ENCODE data around the gene ILK. TPM values are rescaled to one million over a fixed set of nuclear protein-coding genes. Genes with fewer than 3 reads are reported as not detected.
A peak's percentile ranks its signal among the peaks of the same experiment; 100 is the strongest.

The ILK gene
- total RNA-seq, 1 donor from 2014 or later, result 167 TPM

- DNase-seq, result no peak
These were observed 34.3 kb downstream of the ILK start for GRCh38 chr11:6637871-6638270.

- no peak for DNase-seq
These were observed 34.9 kb downstream of the ILK start for GRCh38 chr11:6638429-6638828.

GRCh38 chr11:6640036-6640984 lies 36.7 kb downstream of the ILK start:
- no peak for DNase-seq

GRCh38 chr11:6640985-6641701 lies 37.6 kb downstream of the ILK start:
- no peak for DNase-seq

- no peak for DNase-seq
These were observed 39.4 kb downstream of the ILK start for GRCh38 chr11:6642957-6643356.

GRCh38 chr11:6646071-6646470 lies 42.5 kb downstream of the ILK start:
- DNase-seq, result peak; percentile 69

GRCh38 chr11:6646576-6646917 lies 43.0 kb downstream of the ILK start:
- DNase-seq, result peak; percentile 92

- peak; percentile 57 for DNase-seq
These were observed 43.5 kb downstream of the ILK start for GRCh38 chr11:6646918-6647679.

GRCh38 chr11:6647836-6648235 lies 44.3 kb downstream of the ILK start:
- no peak for DNase-seq

GRCh38 chr11:6648501-6648900 lies 44.9 kb downstream of the ILK start:
- DNase-seq, result no peak

- no peak for DNase-seq
These were observed 46.5 kb downstream of the ILK start for GRCh38 chr11:6650104-6650503.

- DNase-seq, result no peak
These were observed 47.4 kb downstream of the ILK start for GRCh38 chr11:6650980-6651379.

GRCh38 chr11:6652182-6652581 lies 48.6 kb downstream of the ILK start:
- DNase-seq, result no peak

- DNase-seq, result no peak
These were observed 49.5 kb downstream of the ILK start for GRCh38 chr11:6653097-6653496.

GRCh38 chr11:6653656-6654055 lies 50.1 kb downstream of the ILK start:
- no peak for DNase-seq

GRCh38 chr11:6654281-6655019 lies 50.9 kb downstream of the ILK start:
- DNase-seq, result no peak

GRCh38 chr11:6655020-6655789 lies 51.6 kb downstream of the ILK start:
- peak; percentile 48 for DNase-seq

GRCh38 chr11:6655790-6656583 lies 52.4 kb downstream of the ILK start, which contains the start of gene DCHS1:
DCHS1 (minus strand) TSS chr11:6655809; CDS start chr11:6641613, 14,196 bp downstream.
- DNase-seq, result peak; percentile 74

- no peak for DNase-seq
These were observed 53.0 kb downstream of the ILK start for GRCh38 chr11:6656584-6656915.

- peak; percentile 19 for DNase-seq
These were observed 53.4 kb downstream of the ILK start for GRCh38 chr11:6656936-6657335.
